ENCODE data around the gene MAPK12. TPM values are rescaled to one million over a fixed set of nuclear protein-coding genes. Genes with fewer than 3 reads are reported as not detected.

MAPK12 gene
- total RNA-seq, 1 donor from 2014 or later: 17.2 TPM

GRCh38 chr22:50236731-50237409 is 24.6 kb downstream of the MAPK12 start:
- H3K4me1 ChIP-seq: peaks cover 14% of the 10 kb centered on the region
- H3K9me3 ChIP-seq (replicated peaks): no peaks in the 10 kb centered on the region
- DNase-seq: peak; percentile 10
- H3K4me3 ChIP-seq: no peak overlapping the region
- H3K27ac ChIP-seq (replicated peaks): no peak overlapping the region
- H3K36me3 ChIP-seq: peaks cover 53% of the 10 kb centered on the region
- TF ChIP-seq CTCF (IDR thresholded peaks at IDR 0.05; ENCODE audit: borderline replicate concordance): peak; percentile 23
- intact Hi-C loops (cut with micrococcal nuclease): no loop called here
- no peaks in the 10 kb centered on the region for H3K27me3 ChIP-seq (ENCODE audit: low read depth)

GRCh38 chr22:50233223-50233622 is 28.3 kb downstream of the MAPK12 start:
- DNase-seq: peak; percentile 11
- no peak for TF ChIP-seq CTCF (IDR thresholded peaks at IDR 0.05; ENCODE audit: borderline replicate concordance)
- Histone ChIP-seq H3K9me3 (replicated peaks) (no peaks in the 10 kb centered on the region), H3K27me3 (ENCODE audit: low read depth) (no peaks in the 10 kb centered on the region), H3K4me1 (no peaks in the 10 kb centered on the region), H3K27ac (replicated peaks) (no peak overlapping the region), H3K4me3 (no peak overlapping the region), H3K36me3 (peaks cover 49% of the 10 kb centered on the region)
- intact Hi-C loops (cut with micrococcal nuclease): no loop called here

- no peak for TF ChIP-seq CTCF (IDR thresholded peaks at IDR 0.05; ENCODE audit: borderline replicate concordance)
- intact Hi-C loops (cut with micrococcal nuclease): no loop called here
- Histone ChIP-seq H3K9me3 (replicated peaks) (no peaks in the 10 kb centered on the region), H3K27me3 (ENCODE audit: low read depth) (no peaks in the 10 kb centered on the region), H3K27ac (replicated peaks) (no peak overlapping the region), H3K4me3 (no peak overlapping the region), H3K4me1 (no peaks in the 10 kb centered on the region), H3K36me3 (peaks cover 46% of the 10 kb centered on the region)
- no peak for DNase-seq
Measured at GRCh38 chr22:50232481-50233151, 28.9 kb downstream of the MAPK12 start.

GRCh38 chr22:50229370-50229769 is 32.1 kb downstream of the MAPK12 start:
- no peak for TF ChIP-seq CTCF (IDR thresholded peaks at IDR 0.05; ENCODE audit: borderline replicate concordance)
- Histone ChIP-seq H3K4me3 (no peak overlapping the region), H3K4me1 (no peaks in the 10 kb centered on the region), H3K36me3 (peaks cover 64% of the 10 kb centered on the region), H3K27me3 (ENCODE audit: low read depth) (no peaks in the 10 kb centered on the region), H3K9me3 (replicated peaks) (no peaks in the 10 kb centered on the region), H3K27ac (replicated peaks) (no peak overlapping the region)
- intact Hi-C loops (cut with micrococcal nuclease): no loop called here
- no peak for DNase-seq

- intact Hi-C loops (cut with micrococcal nuclease): no loop called here
- H3K9me3 ChIP-seq (replicated peaks): no peaks in the 10 kb centered on the region
- no peak for DNase-seq
- no peak overlapping the region for H3K4me3 ChIP-seq
- H3K36me3 ChIP-seq: peaks cover 72% of the 10 kb centered on the region
- H3K27ac ChIP-seq (replicated peaks): no peak overlapping the region
- no peaks in the 10 kb centered on the region for H3K27me3 ChIP-seq (ENCODE audit: low read depth)
- TF ChIP-seq CTCF (IDR thresholded peaks at IDR 0.05; ENCODE audit: borderline replicate concordance): no peak
- H3K4me1 ChIP-seq: no peaks in the 10 kb centered on the region
Measured at GRCh38 chr22:50228366-50228765, 33.1 kb downstream of the MAPK12 start.

All from left ventricle myocardium inferior (tissue), 1 donor.